Panc1 (cell line): ENCODE measurements around the gene RBM19. TPM values are rescaled to one million over a fixed set of nuclear protein-coding genes. Genes with fewer than 3 reads are reported as not detected.

Experiments used
- ATAC-seq: fragments of 200-7000 bp; cut with Tn5 transposase; 2 replicates; pipeline ENCODE4 v1.9.1; 2020; ENCODE audit warnings: mild to moderate bottlenecking, moderate library complexity
- BruUV-seq: library from RNA; stranded (reverse); fragments of 400-500 nt; replicated peaks from 2 replicates; lab custom pipeline; 2021; lab: Mats Ljungman, UMichigan
- CTCF ChIA-PET: fragments of 300-600 bp; sonication (Branson Sonifier 250); formaldehyde crosslinking; loops from one replicate; lab custom pipeline; 2022; ENCODE audit warnings: antibody characterized with exemption; lab: Charles Lee
- POLR2A ChIA-PET: fragments of 300-600 bp; sonication (Branson Sonifier 250); formaldehyde crosslinking; loops from one replicate; lab custom pipeline; 2022; ENCODE audit warnings: antibody characterized with exemption; lab: Charles Lee
- DNase-seq: peaks from one replicate; pipeline ENCODE4 v3.0.0-alpha.2; 2010; ENCODE audit warnings: low read depth, low spot score
- H3K27ac ChIP-seq: 2 replicates; pipeline ENCODE4 v1.5.1; 2011; ENCODE audit warnings: mild to moderate bottlenecking, low read length, inconsistent platforms
- H3K27me3 ChIP-seq: fragments of 200-500 bp; sonication (Bioruptor generic); 2 replicates; pipeline ENCODE4 v1.6.0; 2014; ENCODE audit warnings: low read length, inconsistent platforms; ENCODE audit not compliant: control insufficient read depth, insufficient read depth
- H3K36me3 ChIP-seq: fragments of 200-500 bp; sonication (Bioruptor generic); 2 replicates; pipeline ENCODE4 v1.5.1; 2014; ENCODE audit warnings: inconsistent platforms, mild to moderate bottlenecking, low read length, moderate library complexity; ENCODE audit not compliant: control insufficient read depth, insufficient read depth
- H3K4me1 ChIP-seq: 2 replicates; pipeline ENCODE4 v1.5.1; 2011; ENCODE audit warnings: inconsistent platforms, mild to moderate bottlenecking, low read length, moderate library complexity; ENCODE audit not compliant: control insufficient read depth, insufficient read depth
- H3K4me3 ChIP-seq, 2 experiments: 2 replicates each; pipeline ENCODE4 v1.5.1; 2011 to 2012; ENCODE audit warnings: low read depth in 2 of 2, low read length in 2 of 2, mild to moderate bottlenecking in 2 of 2, inconsistent platforms in 1 of 2, moderate library complexity in 1 of 2
- H3K9me3 ChIP-seq: fragments of 200-500 bp; sonication (Bioruptor generic); 2 replicates; pipeline ENCODE4 v1.5.1; 2014; ENCODE audit warnings: low read depth, mild to moderate bottlenecking, inconsistent platforms, low read length, moderate library complexity; ENCODE audit not compliant: control insufficient read depth, insufficient read depth
- CTCF ChIP-seq: fragments of 450-650 bp; IDR thresholded peaks from 2 replicates; pipeline ENCODE4 v1.5.1; 2017; ENCODE audit warnings: mild to moderate bottlenecking
- POLR2AphosphoS5 ChIP-seq: IDR thresholded peaks from 2 replicates; pipeline ENCODE4 v1.6.1; 2012; ENCODE audit warnings: mild to moderate bottlenecking, low read depth, low read length, moderate library complexity
- SIN3A ChIP-seq: IDR thresholded peaks from 2 replicates; pipeline ENCODE4 v1.6.1; 2012; ENCODE audit warnings: low read depth, mild to moderate bottlenecking, low read length, moderate library complexity, borderline replicate concordance; ENCODE audit not compliant: insufficient read depth
- TCF7L2 ChIP-seq: IDR thresholded peaks from 2 replicates; pipeline ENCODE4 v1.6.1; 2011; ENCODE audit warnings: mild to moderate bottlenecking, low read depth, low read length, inconsistent platforms
- in situ Hi-C: cut with HindIII; loops from 2 replicates; pipeline ENCODE4 v1.10.0; 2016; ENCODE audit warnings: low sequenced_read_pairs, low pct_unique_long_range_greater_than_20kb
- intact Hi-C: fragments of 100-400 bp; cut with micrococcal nuclease; formaldehyde crosslinking; loops from one replicate; pipeline ENCODE4 v1.10.0; 2022; ENCODE audit not compliant: unreplicated experiment
- total RNA-seq: library from RNA; stranded (reverse); gene quantifications from one replicate; pipeline ENCODE4 v1.2.1, GENCODE V29; 2021; ENCODE audit not compliant: unreplicated experiment
- TF ChIP-seq, protein P1 (sequence below), 2 experiments: IDR thresholded peaks; 2 replicates each; pipeline ENCODE4 v1.6.1; 2011 to 2012; ENCODE audit warnings: low read depth in 2 of 2, control low read depth in 1 of 2, low read length in 1 of 2, mild to moderate bottlenecking in 1 of 2, moderate library complexity in 1 of 2; ENCODE audit not compliant: insufficient read depth in 1 of 2

Gene RBM19
- total RNA-seq, 1 experiment from 2014 or later: 44.8 TPM

- BruUV-seq: no TSS peak
- no peak overlapping the region for H3K27ac ChIP-seq
- intact Hi-C loops: no loop called here
- TF ChIP-seq POLR2AphosphoS5 (no peak), TCF7L2 (no peak), CTCF (no peak), SIN3A (no peak)
- TF ChIP-seq, protein P1, sequence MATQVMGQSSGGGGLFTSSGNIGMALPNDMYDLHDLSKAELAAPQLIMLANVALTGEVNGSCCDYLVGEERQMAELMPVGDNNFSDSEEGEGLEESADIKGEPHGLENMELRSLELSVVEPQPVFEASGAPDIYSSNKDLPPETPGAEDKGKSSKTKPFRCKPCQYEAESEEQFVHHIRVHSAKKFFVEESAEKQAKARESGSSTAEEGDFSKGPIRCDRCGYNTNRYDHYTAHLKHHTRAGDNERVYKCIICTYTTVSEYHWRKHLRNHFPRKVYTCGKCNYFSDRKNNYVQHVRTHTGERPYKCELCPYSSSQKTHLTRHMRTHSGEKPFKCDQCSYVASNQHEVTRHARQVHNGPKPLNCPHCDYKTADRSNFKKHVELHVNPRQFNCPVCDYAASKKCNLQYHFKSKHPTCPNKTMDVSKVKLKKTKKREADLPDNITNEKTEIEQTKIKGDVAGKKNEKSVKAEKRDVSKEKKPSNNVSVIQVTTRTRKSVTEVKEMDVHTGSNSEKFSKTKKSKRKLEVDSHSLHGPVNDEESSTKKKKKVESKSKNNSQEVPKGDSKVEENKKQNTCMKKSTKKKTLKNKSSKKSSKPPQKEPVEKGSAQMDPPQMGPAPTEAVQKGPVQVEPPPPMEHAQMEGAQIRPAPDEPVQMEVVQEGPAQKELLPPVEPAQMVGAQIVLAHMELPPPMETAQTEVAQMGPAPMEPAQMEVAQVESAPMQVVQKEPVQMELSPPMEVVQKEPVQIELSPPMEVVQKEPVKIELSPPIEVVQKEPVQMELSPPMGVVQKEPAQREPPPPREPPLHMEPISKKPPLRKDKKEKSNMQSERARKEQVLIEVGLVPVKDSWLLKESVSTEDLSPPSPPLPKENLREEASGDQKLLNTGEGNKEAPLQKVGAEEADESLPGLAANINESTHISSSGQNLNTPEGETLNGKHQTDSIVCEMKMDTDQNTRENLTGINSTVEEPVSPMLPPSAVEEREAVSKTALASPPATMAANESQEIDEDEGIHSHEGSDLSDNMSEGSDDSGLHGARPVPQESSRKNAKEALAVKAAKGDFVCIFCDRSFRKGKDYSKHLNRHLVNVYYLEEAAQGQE (IDR thresholded peaks at IDR 0.05; ENCODE audit: insufficient read depth in 1 of 2, low read depth in 2 of 2, low read length in 1 of 2): no peak
- DNase-seq (no peak), ATAC-seq (no peak)
- no peak overlapping the region for H3K4me3 ChIP-seq
- no peaks in the 10 kb centered on the region for H3K36me3 ChIP-seq
- ChIA-PET CTCF (no interaction called here), POLR2A (no interaction called here)
- in situ Hi-C loops: no loop called here
- no peaks in the 10 kb centered on the region for H3K9me3 ChIP-seq
- no peaks in the 10 kb centered on the region for H3K4me1 ChIP-seq
- H3K27me3 ChIP-seq: no peaks in the 10 kb centered on the region
These were observed 45.6 kb upstream of the RBM19 start for GRCh38 chr12:114011711-114012110.

DNA sequence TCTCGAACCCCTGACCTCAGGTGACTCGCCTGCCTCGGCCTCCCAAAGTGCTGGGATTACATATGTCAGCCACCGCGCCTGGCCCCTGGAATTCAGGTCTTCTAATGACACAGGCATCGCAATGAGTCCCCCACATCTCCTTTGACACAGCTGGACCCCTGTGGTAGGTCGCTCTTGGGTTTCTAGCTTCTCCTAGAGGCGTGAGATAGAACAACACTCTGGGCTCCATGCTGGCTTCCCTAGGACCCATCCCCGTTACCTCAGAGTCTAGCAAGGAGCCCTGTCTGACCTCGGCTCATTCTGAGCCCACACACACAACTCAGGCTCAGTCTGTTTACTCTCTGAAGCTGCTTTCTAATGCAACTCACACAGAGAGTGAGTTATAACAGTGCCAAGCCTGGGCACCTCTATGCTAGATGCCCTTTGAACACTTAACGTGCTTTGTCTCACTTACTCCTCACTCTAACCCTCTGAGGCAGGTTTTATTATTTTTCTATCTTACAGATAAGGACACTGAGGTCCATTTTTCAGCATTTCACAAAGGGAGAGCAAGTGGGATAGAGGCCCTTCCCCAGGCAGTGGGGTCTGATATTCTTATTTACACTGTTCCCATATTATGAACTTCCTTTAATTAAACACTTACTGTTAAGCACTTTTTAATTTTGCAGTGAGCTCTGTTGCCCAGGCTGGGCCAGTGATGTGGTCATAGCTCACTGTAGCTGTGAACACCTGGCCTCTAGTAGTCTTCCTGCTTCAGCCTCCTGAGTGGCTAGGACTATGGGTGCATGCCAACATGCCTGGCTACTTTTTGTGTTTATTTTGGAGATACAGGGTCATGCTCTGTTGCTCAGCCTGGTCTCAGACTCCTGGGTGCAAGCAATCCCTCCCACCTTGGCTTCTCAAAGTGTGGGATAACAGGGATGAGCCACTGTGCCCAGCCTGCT, 40.6 kb upstream of the RBM19 start:
- CTCF ChIA-PET: no interaction called here
- ATAC-seq (no peak), DNase-seq (no peak)
- in situ Hi-C loops (no loop called here), intact Hi-C loops (no loop called here)
- Histone ChIP-seq H3K27ac (no peak overlapping the region), H3K36me3 (no peaks in the 10 kb centered on the region), H3K4me3 (no peak overlapping the region), H3K4me1 (no peaks in the 10 kb centered on the region), H3K9me3 (no peaks in the 10 kb centered on the region), H3K27me3 (peaks cover 11% of the 10 kb centered on the region)
- TF ChIP-seq POLR2AphosphoS5: no peak
- TF ChIP-seq, protein P1 (IDR thresholded peaks at IDR 0.05; ENCODE audit: insufficient read depth in 1 of 2, low read depth in 2 of 2, low read length in 1 of 2): no peak
- no peak for TF ChIP-seq SIN3A
- TF ChIP-seq TCF7L2: no peak
- no peak for TF ChIP-seq CTCF
- BruUV-seq: no TSS peak
- POLR2A ChIA-PET: interaction anchor here (0.6 kb wide), 1 partner anchor 538 kb away, joined by 3 read pairs; no protein-coding TSS in a partner anchor
